ENCODE measurements around the gene FHIP1A.

Gene FHIP1A

DNA sequence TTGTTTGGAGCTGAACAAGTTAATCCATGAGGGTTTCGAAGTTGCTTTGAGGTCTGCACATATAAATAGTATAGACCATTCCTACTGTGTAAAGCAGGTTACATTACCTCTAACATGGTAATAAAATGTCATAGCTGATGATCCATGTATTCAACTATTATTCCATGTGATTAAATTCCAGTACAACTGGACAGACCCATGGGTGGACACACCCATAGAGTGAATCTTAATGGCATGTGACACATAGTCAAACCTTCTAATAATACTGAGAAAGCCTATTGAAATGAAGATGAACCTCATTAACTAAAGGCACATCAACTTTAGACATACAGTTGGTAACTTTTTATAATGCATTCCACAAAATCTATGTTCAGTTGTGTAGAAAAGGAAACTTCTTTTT lies 28.5 kb downstream of the FHIP1A start:
- TF ChIP-seq SNAI2 (CRISPR knock-in tag; IDR thresholded peaks at IDR 0.05), result no peak
- TF ChIP-seq ISL1 (CRISPR knock-in tag; IDR thresholded peaks at IDR 0.05), result no peak
- TF ChIP-seq BACH2 (CRISPR knock-in tag; IDR thresholded peaks at IDR 0.05; ENCODE audit: borderline replicate concordance), result no peak
- no peak for TF ChIP-seq CSDC2 (CRISPR knock-in tag; IDR thresholded peaks at IDR 0.05)
- TF ChIP-seq ZNF70 (CRISPR knock-in tag; IDR thresholded peaks at IDR 0.05), result no peak
- TF ChIP-seq, protein P1, sequence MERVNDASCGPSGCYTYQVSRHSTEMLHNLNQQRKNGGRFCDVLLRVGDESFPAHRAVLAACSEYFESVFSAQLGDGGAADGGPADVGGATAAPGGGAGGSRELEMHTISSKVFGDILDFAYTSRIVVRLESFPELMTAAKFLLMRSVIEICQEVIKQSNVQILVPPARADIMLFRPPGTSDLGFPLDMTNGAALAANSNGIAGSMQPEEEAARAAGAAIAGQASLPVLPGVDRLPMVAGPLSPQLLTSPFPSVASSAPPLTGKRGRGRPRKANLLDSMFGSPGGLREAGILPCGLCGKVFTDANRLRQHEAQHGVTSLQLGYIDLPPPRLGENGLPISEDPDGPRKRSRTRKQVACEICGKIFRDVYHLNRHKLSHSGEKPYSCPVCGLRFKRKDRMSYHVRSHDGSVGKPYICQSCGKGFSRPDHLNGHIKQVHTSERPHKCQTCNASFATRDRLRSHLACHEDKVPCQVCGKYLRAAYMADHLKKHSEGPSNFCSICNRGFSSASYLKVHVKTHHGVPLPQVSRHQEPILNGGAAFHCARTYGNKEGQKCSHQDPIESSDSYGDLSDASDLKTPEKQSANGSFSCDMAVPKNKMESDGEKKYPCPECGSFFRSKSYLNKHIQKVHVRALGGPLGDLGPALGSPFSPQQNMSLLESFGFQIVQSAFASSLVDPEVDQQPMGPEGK (CRISPR knock-in tag; IDR thresholded peaks at IDR 0.05; ENCODE audit: borderline replicate concordance), result no peak
- TF ChIP-seq, protein P2, sequence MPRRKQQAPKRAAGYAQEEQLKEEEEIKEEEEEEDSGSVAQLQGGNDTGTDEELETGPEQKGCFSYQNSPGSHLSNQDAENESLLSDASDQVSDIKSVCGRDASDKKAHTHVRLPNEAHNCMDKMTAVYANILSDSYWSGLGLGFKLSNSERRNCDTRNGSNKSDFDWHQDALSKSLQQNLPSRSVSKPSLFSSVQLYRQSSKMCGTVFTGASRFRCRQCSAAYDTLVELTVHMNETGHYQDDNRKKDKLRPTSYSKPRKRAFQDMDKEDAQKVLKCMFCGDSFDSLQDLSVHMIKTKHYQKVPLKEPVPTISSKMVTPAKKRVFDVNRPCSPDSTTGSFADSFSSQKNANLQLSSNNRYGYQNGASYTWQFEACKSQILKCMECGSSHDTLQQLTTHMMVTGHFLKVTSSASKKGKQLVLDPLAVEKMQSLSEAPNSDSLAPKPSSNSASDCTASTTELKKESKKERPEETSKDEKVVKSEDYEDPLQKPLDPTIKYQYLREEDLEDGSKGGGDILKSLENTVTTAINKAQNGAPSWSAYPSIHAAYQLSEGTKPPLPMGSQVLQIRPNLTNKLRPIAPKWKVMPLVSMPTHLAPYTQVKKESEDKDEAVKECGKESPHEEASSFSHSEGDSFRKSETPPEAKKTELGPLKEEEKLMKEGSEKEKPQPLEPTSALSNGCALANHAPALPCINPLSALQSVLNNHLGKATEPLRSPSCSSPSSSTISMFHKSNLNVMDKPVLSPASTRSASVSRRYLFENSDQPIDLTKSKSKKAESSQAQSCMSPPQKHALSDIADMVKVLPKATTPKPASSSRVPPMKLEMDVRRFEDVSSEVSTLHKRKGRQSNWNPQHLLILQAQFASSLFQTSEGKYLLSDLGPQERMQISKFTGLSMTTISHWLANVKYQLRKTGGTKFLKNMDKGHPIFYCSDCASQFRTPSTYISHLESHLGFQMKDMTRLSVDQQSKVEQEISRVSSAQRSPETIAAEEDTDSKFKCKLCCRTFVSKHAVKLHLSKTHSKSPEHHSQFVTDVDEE (CRISPR knock-in tag; IDR thresholded peaks at IDR 0.05), result no peak
- TF ChIP-seq ZFP30 (CRISPR knock-in tag; IDR thresholded peaks at IDR 0.05), result no peak
- no peak for TF ChIP-seq ZNF8 (CRISPR knock-in tag; IDR thresholded peaks at IDR 0.05)
- no peak for ATAC-seq

DNA sequence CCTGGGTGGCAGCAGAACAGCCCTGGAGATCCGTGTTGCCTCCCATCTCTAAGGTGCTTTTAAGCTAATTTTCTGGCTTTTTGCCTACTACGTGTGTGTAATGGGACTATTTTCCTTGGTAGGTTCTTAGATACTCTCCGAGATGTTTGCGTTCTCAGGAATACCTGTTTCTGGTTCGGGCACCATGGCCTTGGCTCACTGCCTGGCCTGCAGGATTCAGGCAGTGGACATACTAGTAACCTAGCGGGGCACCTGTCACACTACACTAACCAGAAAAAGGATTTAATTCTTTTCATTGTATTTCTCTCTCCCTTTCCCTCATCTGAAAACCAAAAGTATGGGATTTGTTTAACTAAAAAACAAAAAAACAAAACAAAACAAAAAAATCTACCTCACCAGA lies 29.2 kb downstream of the FHIP1A start:
- no peak for TF ChIP-seq ISL1 (CRISPR knock-in tag; IDR thresholded peaks at IDR 0.05)
- ATAC-seq, result no peak

DNA sequence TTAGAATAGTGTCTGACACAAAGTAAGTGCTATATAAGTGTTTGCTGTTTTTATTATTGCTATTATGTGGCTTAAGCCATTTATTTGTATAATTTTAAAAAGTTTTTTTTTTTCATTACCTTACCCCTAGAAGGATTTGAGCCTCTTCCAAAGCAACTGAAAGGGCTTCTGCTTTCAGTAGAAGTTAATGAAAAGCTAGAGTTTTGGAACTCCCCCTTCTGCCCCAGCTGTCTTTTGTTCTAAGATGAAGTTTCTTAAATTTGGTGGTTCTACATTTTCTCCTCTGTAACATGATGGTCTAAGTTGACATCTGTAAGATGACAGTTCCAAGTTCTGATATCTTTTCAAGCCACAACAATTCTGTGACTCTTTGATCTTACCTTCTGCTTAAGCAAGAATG lies 30.3 kb downstream of the FHIP1A start:
- TF ChIP-seq OSR1 (CRISPR knock-in tag; IDR thresholded peaks at IDR 0.05) (no peak), ARNTL (CRISPR knock-in tag; IDR thresholded peaks at IDR 0.05; ENCODE audit: borderline replicate concordance, low read depth) (no peak), BACH2 (CRISPR knock-in tag; IDR thresholded peaks at IDR 0.05; ENCODE audit: borderline replicate concordance) (no peak), ZFP3 (CRISPR knock-in tag; IDR thresholded peaks at IDR 0.05) (no peak), ZNF70 (CRISPR knock-in tag; IDR thresholded peaks at IDR 0.05) (no peak), GLIS3 (CRISPR knock-in tag; IDR thresholded peaks at IDR 0.05) (no peak), ZNF565 (CRISPR knock-in tag; conservative IDR thresholded peaks at IDR 0.05; ENCODE audit: low read depth) (no peak), CSDC2 (CRISPR knock-in tag; IDR thresholded peaks at IDR 0.05) (no peak), ISL1 (CRISPR knock-in tag; IDR thresholded peaks at IDR 0.05) (no peak), ZFP30 (CRISPR knock-in tag; IDR thresholded peaks at IDR 0.05) (no peak), ESRRG (CRISPR knock-in tag; IDR thresholded peaks at IDR 0.05) (no peak), TCF4 (CRISPR knock-in tag; IDR thresholded peaks at IDR 0.05; ENCODE audit: borderline replicate concordance) (no peak), TOX (CRISPR knock-in tag; IDR thresholded peaks at IDR 0.05; ENCODE audit: borderline replicate concordance) (no peak), ZNF8 (CRISPR knock-in tag; IDR thresholded peaks at IDR 0.05) (no peak)
- TF ChIP-seq, protein P2 (CRISPR knock-in tag; IDR thresholded peaks at IDR 0.05), result no peak
- TF ChIP-seq, protein P3, sequence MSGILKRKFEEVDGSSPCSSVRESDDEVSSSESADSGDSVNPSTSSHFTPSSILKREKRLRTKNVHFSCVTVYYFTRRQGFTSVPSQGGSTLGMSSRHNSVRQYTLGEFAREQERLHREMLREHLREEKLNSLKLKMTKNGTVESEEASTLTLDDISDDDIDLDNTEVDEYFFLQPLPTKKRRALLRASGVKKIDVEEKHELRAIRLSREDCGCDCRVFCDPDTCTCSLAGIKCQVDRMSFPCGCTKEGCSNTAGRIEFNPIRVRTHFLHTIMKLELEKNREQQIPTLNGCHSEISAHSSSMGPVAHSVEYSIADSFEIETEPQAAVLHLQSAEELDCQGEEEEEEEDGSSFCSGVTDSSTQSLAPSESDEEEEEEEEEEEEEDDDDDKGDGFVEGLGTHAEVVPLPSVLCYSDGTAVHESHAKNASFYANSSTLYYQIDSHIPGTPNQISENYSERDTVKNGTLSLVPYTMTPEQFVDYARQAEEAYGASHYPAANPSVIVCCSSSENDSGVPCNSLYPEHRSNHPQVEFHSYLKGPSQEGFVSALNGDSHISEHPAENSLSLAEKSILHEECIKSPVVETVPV (CRISPR knock-in tag; IDR thresholded peaks at IDR 0.05), result no peak
- TF ChIP-seq, protein P1 (CRISPR knock-in tag; IDR thresholded peaks at IDR 0.05; ENCODE audit: borderline replicate concordance), result no peak
- no peak for ATAC-seq
